GM12865 (cell line): ENCODE data around the gene PPP2R5D.

Experiments
- DNase-seq: peaks from one replicate; pipeline ENCODE4 v3.0.0; 2010; ENCODE audit warnings: low read depth
- H3K4me3 ChIP-seq: 2 replicates; pipeline ENCODE4 v1.5.1; 2011; ENCODE audit warnings: mild to moderate bottlenecking, low read depth, low read length, control low read depth
- TF ChIP-seq, protein P1 (sequence below): IDR thresholded peaks from 2 replicates; pipeline ENCODE4 v1.5.1; 2011; ENCODE audit warnings: low read length, control low read depth, low read depth, inconsistent platforms; ENCODE audit not compliant: insufficient read depth; ENCODE audit errors: missing control alignments

PPP2R5D gene

GRCh38 chr6:42959917-42960242 lies 24.5 kb upstream of the PPP2R5D start:
- no peak overlapping the region for H3K4me3 ChIP-seq
- TF ChIP-seq, protein P1, sequence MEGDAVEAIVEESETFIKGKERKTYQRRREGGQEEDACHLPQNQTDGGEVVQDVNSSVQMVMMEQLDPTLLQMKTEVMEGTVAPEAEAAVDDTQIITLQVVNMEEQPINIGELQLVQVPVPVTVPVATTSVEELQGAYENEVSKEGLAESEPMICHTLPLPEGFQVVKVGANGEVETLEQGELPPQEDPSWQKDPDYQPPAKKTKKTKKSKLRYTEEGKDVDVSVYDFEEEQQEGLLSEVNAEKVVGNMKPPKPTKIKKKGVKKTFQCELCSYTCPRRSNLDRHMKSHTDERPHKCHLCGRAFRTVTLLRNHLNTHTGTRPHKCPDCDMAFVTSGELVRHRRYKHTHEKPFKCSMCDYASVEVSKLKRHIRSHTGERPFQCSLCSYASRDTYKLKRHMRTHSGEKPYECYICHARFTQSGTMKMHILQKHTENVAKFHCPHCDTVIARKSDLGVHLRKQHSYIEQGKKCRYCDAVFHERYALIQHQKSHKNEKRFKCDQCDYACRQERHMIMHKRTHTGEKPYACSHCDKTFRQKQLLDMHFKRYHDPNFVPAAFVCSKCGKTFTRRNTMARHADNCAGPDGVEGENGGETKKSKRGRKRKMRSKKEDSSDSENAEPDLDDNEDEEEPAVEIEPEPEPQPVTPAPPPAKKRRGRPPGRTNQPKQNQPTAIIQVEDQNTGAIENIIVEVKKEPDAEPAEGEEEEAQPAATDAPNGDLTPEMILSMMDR = no peak
- no peak for DNase-seq

GRCh38 chr6:42960243-42961019 lies 23.9 kb upstream of the PPP2R5D start, which contains the start of gene GNMT:
GNMT (plus strand) TSS chr6:42960754; CDS start chr6:42960768, 14 bp downstream.
- DNase-seq = no peak
- no peak within 1 kb of the TSS for H3K4me3 ChIP-seq
- TF ChIP-seq, protein P1 = no peak

DNA sequence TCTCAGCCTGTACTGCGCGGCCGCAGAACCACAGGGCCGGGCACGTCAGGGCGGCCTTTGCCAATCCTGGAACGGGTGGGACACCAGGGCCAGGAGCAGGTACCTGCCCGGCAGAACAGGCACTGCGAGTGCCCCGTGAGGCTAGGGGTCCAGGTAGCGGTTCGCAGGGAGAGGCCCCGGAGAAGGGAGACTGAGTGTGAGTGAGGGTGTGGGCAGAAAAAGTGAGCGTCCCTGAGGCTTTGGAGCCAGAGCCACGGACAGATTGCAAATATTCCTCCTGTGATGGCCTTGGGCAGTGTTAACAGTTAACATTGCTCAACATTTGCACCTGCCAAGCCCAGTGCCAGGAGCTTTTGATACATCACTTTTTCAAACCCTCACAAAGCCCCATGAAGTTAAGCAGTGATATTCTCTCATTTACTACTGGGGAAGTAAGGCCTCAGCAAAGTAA lies 23.3 kb upstream of the PPP2R5D start:
- TF ChIP-seq, protein P1 = no peak
- DNase-seq = no peak
- H3K4me3 ChIP-seq = no peak overlapping the region

GRCh38 chr6:42962096-42962495 lies 22.3 kb upstream of the PPP2R5D start:
- TF ChIP-seq, protein P1 = no peak

DNA sequence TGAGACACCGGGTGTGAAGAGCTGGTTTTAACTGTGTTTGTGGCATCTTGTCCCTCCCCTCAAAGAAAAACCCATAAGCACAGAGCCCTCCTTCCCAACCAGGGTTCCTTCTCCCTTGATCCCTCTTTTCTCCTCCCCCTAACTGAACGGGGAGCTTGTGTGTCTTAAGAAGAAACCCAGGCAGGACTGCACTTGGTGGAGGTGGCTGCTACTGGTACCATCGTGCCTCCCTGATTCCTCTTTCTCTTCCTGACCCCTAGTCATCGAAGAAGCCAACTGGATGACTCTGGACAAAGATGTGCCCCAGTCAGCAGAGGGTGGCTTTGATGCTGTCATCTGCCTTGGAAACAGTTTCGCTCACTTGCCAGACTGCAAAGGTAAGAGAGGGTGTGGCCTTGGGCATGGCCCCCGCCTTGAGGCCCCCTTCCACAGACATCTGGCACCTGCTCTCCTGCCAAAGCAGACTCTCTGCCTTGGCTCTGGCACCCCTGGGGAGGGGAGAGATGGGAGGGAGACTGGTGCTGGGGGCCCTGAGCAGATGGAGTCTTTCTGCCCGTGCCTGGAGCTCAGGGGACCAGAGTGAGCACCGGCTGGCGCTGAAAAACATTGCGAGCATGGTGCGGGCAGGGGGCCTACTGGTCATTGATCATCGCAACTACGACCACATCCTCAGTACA lies 21.7 kb upstream of the PPP2R5D start:
- no peak for DNase-seq
- TF ChIP-seq, protein P1 = no peak
- no peak overlapping the region for H3K4me3 ChIP-seq

More at GRCh38 chr6:42962096-42962495, 22.3 kb upstream of the PPP2R5D start:
- DNase-seq = no peak
- H3K4me3 ChIP-seq = no peak overlapping the region

GRCh38 chr6:42963179-42963854 lies 21.1 kb upstream of the PPP2R5D start:
- DNase-seq = no peak
- H3K4me3 ChIP-seq = no peak overlapping the region
- TF ChIP-seq, protein P1 = no peak
